MM.1S (cell line): Measurements from ENCODE around the gene MBLAC2.

Experiments
- DNase-seq: peaks from one replicate; pipeline ENCODE4 v3.0.0-alpha.2; 2015
- H2AFZ ChIP-seq: fragments of 300-600 bp; sonication (generic); 2 replicates; pipeline ENCODE4 v1.6.0; 2016; ENCODE audit warnings: antibody characterized with exemption, low read length
- H3F3A ChIP-seq: fragments of 300-600 bp; sonication (generic); 2 replicates; pipeline ENCODE4 v1.6.1; 2016; ENCODE audit warnings: mild to moderate bottlenecking, antibody characterized with exemption, low read length, moderate library complexity, mixed read lengths; ENCODE audit not compliant: insufficient read depth
- H3K27ac ChIP-seq: fragments of 300-600 bp; sonication (generic); 2 replicates; pipeline ENCODE4 v1.5.1; 2016; ENCODE audit warnings: mild to moderate bottlenecking, low read length
- H3K27me3 ChIP-seq: fragments of 300-600 bp; sonication (generic); replicated peaks from 2 replicates; pipeline ENCODE4 v1.6.0; 2016; ENCODE audit warnings: low read length; ENCODE audit not compliant: insufficient read depth
- H3K36me3 ChIP-seq: fragments of 300-600 bp; sonication (generic); replicated peaks from 2 replicates; pipeline ENCODE4 v1.6.1; 2016; ENCODE audit warnings: mild to moderate bottlenecking, low read length, mixed read lengths; ENCODE audit not compliant: insufficient read depth
- H3K4me1 ChIP-seq: fragments of 300-600 bp; sonication (generic); 2 replicates; pipeline ENCODE4 v1.6.1; 2016; ENCODE audit warnings: low read length, mixed read lengths
- H3K4me2 ChIP-seq: fragments of 300-600 bp; sonication (generic); 2 replicates; pipeline ENCODE4 v1.6.0; 2016; ENCODE audit warnings: low read depth, low read length
- H3K4me3 ChIP-seq: fragments of 300-600 bp; sonication (generic); 2 replicates; pipeline ENCODE4 v1.5.1; 2016; ENCODE audit warnings: low read length, mixed read lengths
- H3K79me2 ChIP-seq: fragments of 300-600 bp; sonication (generic); 2 replicates; pipeline ENCODE4 v1.6.1; 2016; ENCODE audit warnings: mixed run types, low read length, mixed read lengths
- H3K9ac ChIP-seq: fragments of 300-600 bp; sonication (generic); 2 replicates; pipeline ENCODE4 v1.6.1; 2016; ENCODE audit warnings: low read length, mixed read lengths
- H3K9me2 ChIP-seq: fragments of 300-600 bp; sonication (generic); replicated peaks from 2 replicates; pipeline ENCODE4 v1.6.1; 2016; ENCODE audit warnings: mild to moderate bottlenecking, low read length, mixed read lengths; ENCODE audit not compliant: insufficient read depth
- H3K9me3 ChIP-seq: fragments of 300-600 bp; sonication (generic); replicated peaks from 2 replicates; pipeline ENCODE4 v1.6.1; 2016; ENCODE audit warnings: mild to moderate bottlenecking, low read length, mixed read lengths; ENCODE audit not compliant: insufficient read depth
- H4K20me1 ChIP-seq: fragments of 300-600 bp; sonication (generic); 2 replicates; pipeline ENCODE4 v1.6.1; 2016; ENCODE audit warnings: mild to moderate bottlenecking, low read length, moderate library complexity, mixed read lengths; ENCODE audit not compliant: insufficient read depth
- CTCF ChIP-seq: fragments of 300-600 bp; sonication (generic); IDR thresholded peaks from 2 replicates; pipeline ENCODE4 v1.5.1; 2016; ENCODE audit warnings: antibody characterized with exemption, low read length, mixed read lengths
- EZH2 ChIP-seq: fragments of 300-600 bp; sonication (generic); optimal IDR thresholded peaks from 2 replicates; pipeline ENCODE3; 2017; ENCODE audit warnings: low read depth, mild to moderate bottlenecking, antibody characterized with exemption, low read length, mixed read lengths
- EZH2phosphoT487 ChIP-seq: fragments of 300-600 bp; sonication (generic); IDR thresholded peaks from 2 replicates; pipeline ENCODE4 v1.6.1; 2018; ENCODE audit warnings: antibody characterized with exemption, low read length

The MBLAC2 gene

DNA sequence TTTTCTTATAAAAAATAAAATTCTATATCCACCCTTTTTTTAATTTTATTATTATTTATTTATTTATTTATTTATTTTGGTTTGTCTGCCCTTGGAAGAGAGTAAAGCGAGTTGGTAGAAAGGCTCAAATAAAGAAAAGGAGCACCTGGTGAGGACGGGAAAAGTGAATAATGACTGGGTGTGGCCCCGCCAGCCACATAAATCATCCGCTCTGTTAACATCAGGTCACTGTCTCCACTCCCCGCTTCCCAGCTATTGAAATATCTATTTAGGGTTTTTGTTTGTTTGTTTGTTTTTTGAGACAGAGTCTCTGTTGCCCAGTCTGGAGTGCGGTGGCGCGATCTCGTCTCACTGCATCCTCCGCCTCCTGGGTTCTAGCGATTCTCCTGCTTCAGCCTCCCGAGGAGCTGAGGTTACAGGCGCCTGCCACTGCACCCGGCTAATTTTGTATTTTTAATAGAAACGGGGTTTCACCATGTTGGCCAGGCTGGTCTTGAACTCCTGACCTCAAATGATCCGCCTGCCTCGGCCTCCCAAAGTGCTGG, 937 bp upstream of the MBLAC2 start:
- H4K20me1 ChIP-seq: no peaks in the 10 kb centered on the region
- no peak overlapping the region for H2AFZ ChIP-seq
- H3K36me3 ChIP-seq: no peaks in the 10 kb centered on the region
- H3K9me3 ChIP-seq: no peaks in the 10 kb centered on the region
- H3K4me2 ChIP-seq: peak overlapping the region; percentile 90; the same call in 1 of the 2 replicates
- H3K27me3 ChIP-seq: no peaks in the 10 kb centered on the region
- DNase-seq: no peak
- H3K9me2 ChIP-seq: no peaks in the 10 kb centered on the region
- peaks cover 16% of the 10 kb centered on the region for H3K79me2 ChIP-seq
- no peak overlapping the region for H3K27ac ChIP-seq
- TF ChIP-seq EZH2 (no peak), EZH2phosphoT487 (no peak), CTCF (no peak)
- H3K4me1 ChIP-seq: peaks cover 9% of the 10 kb centered on the region; the same call in 1 of the 2 replicates
- H3K9ac ChIP-seq: no peak overlapping the region
- no peaks in the 10 kb centered on the region for H3F3A ChIP-seq
- no peak overlapping the region; the same call in 1 of the 2 replicates for H3K4me3 ChIP-seq

DNA sequence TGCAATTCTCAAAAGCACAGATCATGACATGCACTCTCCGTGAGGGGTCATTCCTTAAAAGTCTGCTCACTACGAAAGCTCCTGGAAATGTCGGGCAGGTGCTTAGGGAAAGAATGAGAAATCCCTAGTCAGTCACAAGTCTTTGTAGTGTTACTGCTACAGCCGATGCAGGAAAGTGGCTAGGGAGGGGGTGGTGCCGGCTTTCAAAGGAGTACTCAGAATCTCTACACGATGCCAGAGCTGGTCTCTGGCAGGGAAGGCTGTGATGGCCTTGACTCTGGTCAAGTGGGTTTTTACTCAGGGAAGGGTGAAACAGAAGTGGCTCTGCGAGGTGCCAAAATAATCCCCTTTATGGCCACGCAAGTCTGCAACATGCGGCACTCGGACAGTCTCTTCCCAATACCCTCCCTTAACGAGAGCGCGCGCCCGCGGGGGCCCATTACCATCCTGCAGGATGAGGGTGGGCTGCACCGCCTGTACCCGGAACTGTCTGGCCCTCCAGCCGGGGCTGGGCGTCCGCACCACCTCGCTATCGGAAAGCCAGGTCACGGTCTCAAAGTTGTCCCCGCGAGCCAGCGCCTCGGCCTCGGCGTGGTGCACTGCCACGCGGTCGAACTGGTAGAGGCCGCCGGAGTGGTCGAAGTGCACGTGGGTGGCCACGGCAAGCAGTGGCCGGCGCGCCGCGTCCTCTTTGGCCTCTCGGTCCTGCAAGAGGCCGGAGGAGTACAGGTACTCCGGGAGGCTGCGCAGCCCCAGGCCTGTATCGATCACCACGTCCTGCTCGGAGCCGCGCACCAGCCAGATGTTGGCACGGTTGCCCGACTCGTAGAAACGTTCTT, 956 bp downstream of the MBLAC2 start:
- no peaks in the 10 kb centered on the region for H3F3A ChIP-seq
- H3K4me3 ChIP-seq: peak overlapping the region; percentile 83
- TF ChIP-seq CTCF (no peak), EZH2 (no peak), EZH2phosphoT487 (no peak)
- peaks cover 16% of the 10 kb centered on the region for H3K79me2 ChIP-seq
- DNase-seq: peak; percentile 20
- H3K27me3 ChIP-seq: no peaks in the 10 kb centered on the region
- H3K9me3 ChIP-seq: no peaks in the 10 kb centered on the region
- peak overlapping the region; percentile 98 for H2AFZ ChIP-seq
- peak overlapping the region; percentile 95 for H3K4me2 ChIP-seq
- no peaks in the 10 kb centered on the region for H3K36me3 ChIP-seq
- H3K4me1 ChIP-seq: peaks cover 9% of the 10 kb centered on the region; the same call in 1 of the 2 replicates
- no peaks in the 10 kb centered on the region for H3K9me2 ChIP-seq
- H4K20me1 ChIP-seq: no peaks in the 10 kb centered on the region
- peak overlapping the region; percentile 66 for H3K9ac ChIP-seq
- H3K27ac ChIP-seq: peak overlapping the region; percentile 74

GRCh38 chr5:90472783-90473395, 1.7 kb downstream of the MBLAC2 start:
- peak; percentile 12 for DNase-seq
- no peak overlapping the region for H3K27ac ChIP-seq

More at GRCh38 chr5:90472783-90473395, 1.7 kb downstream of the MBLAC2 start:
- peak overlapping the region; percentile 66; the same call in 1 of the 2 replicates for H3K9ac ChIP-seq
- H3K9me3 ChIP-seq: no peaks in the 10 kb centered on the region
- H3K79me2 ChIP-seq: peaks cover 16% of the 10 kb centered on the region
- H3K4me3 ChIP-seq: peak overlapping the region; percentile 83
- peaks cover 9% of the 10 kb centered on the region; the same call in 1 of the 2 replicates for H3K4me1 ChIP-seq
- no peaks in the 10 kb centered on the region for H4K20me1 ChIP-seq
- no peaks in the 10 kb centered on the region for H3K27me3 ChIP-seq
- TF ChIP-seq EZH2phosphoT487: no peak
- TF ChIP-seq CTCF: no peak
- TF ChIP-seq EZH2: no peak
- no peaks in the 10 kb centered on the region for H3K9me2 ChIP-seq
- H3K36me3 ChIP-seq: no peaks in the 10 kb centered on the region
- H2AFZ ChIP-seq: peak overlapping the region; percentile 98
- H3F3A ChIP-seq: no peaks in the 10 kb centered on the region
- H3K4me2 ChIP-seq: peak overlapping the region; percentile 95
